Epidermal melanocyte (primary cell): ENCODE results near the gene LRCH1.

Experiments used
- DNase-seq: peaks from one replicate; pipeline ENCODE4 v3.0.0; 2011; ENCODE audit warnings: low spot score; ENCODE audit not compliant: insufficient read length

LRCH1 gene

DNA sequence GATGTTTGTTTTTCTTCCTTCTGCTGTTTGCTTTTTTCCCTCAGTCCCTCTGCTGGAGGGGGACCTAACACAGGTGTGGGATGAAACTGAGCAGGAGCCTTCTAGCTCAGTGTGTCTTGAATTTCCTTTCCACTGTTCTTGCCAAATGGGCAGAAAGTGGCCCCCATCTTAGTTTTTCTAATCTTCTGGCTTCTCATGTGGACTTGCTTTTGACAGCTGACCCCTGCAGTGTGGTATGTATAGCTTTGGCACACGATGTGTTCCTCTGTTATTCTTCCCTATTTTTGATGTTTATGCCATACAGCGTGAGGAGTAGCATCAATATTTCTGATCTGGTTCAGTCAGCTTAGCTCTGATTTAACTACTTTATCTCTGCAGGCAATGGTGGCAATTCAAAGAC, 8.3 kb downstream of the LRCH1 start:
- DNase-seq, result no peak

DNA sequence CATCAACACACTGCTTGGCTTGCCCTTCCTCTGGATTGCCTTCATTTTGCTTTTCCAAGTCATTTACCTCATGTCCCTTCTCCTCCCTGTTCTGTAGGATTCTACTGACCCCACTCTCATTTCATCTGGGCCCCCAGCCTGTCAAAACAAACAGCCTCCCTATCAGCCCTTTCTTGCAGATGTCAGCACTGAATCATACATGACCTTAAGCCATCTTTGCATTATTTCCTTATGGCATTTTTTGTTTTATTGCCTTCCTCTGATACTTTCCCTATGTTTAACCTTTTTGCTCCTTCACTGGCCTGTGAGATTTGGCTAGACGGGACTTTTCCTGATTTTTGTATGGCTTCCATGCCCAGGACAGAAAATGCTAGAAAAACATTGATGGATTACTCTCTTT, 8.7 kb downstream of the LRCH1 start:
- DNase-seq, result no peak

DNA sequence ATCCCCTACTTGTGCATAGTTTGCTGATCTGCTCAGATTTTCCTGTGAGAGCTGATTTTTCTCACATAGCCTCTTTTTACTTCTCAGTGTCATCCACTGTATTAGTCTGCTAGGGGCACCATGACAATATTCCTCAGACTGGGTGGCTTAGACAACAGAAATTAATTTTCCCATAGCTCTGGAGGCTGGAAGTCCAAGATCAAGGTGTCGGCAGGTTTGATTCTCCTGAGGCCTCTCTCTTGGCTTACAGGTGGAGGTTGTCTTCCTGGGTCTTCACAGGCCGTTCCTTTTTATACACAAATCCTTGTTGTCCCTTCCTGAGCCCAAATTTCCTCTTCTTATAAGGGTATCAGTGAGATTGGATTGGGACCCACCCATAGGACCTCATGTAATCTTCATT, 9.2 kb downstream of the LRCH1 start:
- no peak for DNase-seq

DNA sequence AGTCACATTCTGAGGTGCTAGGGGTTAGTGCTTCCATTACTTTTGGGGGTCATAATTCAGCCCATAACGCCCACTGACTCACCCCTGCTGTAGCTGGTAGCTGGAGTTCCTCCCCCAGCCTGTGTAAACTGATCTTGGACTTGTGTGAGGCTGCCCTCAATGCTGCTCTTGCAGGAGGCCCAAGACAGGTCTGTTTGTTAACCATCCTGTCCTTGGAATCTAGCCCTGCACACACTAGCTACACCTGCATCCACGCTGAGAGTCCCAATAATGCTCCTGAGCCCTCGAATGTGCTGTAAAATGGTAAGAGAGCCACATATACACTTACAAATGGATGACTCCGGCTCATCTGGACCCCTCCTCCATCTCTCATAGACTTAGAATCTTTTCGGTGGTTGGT, 9.6 kb downstream of the LRCH1 start:
- DNase-seq, result no peak

DNA sequence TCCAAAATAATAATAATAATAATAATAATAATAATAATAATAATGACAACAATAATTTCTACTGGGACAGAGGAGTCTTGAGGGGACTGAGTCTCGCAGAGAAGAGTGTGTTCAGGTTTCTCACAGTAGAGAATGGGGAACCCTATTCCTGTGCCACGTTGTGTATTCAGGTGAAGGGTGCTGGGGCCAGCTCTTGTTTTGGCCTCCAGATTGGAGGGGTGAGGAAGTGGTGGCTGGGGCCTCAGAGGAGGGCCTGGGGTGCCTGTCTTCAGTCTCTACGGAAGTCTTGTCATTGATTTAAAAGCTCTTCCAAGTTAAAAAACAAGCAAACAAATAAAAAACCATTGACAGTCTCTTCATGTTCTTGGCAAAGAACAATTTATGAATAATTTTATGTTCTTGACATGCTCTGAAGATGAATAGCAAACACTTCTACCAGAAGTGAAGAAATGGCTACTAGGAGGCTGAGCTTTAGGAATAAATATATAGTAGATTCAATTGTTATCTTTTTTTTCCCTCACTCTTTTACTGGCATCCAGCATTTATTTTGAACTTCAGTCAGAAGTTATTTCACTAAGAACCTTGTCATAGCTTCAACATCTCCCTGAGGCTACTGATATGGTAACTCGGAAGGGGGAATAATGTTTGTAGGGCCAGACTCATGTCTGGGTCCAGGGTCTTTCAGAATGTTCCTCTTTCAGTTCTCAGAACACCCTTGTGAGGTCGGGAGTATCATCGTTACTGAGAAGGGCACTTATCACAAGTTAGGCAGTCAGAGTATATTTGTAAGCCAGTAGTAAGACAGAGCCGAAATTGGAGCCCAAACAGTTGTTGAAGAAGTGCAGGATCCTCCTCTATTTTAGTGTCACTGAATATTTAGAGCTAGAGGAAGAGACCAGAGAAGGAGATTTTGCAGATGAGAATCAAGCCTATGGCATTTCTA, 13.1 kb downstream of the LRCH1 start:
- DNase-seq, result no peak

DNA sequence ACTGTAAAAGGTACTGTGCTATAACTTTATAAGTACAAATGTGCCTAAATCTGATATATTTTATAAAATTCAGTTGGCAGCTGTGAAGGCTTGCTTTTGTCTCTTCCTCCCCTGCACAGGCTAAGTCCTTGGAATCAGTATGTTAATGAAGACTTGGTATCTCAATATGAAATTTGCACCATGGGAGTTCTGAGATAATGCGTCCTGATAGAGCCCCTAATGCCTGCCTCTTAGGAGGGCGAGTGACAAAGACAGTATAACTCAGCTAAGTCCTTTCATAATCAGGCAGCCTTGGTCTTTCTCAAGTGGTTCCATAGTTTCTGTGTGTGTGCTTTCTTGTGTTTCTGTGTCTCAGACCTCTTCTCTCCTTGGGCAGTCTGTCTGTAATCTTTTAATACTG, 14.7 kb downstream of the LRCH1 start:
- DNase-seq, result no peak

DNA sequence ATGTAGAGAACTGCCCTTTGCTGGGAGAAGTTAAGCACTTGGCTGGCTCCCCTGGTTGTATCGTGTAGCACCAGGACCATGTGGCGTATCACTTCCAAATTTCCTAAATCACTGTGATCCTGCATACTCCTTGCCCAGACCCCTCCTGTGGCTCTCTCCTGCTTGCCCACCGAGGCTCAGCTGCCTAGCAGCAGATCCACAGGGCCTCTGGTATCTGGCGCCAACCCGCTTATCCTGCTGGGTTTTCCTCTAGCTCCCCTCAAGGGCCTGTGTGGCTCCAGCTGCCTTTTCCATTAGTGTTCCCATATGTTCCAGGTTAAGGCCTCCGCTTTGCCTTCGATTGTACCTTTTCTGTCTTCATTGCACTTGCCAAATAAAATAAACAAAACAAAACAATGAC, 16.5 kb downstream of the LRCH1 start:
- no peak for DNase-seq

DNA sequence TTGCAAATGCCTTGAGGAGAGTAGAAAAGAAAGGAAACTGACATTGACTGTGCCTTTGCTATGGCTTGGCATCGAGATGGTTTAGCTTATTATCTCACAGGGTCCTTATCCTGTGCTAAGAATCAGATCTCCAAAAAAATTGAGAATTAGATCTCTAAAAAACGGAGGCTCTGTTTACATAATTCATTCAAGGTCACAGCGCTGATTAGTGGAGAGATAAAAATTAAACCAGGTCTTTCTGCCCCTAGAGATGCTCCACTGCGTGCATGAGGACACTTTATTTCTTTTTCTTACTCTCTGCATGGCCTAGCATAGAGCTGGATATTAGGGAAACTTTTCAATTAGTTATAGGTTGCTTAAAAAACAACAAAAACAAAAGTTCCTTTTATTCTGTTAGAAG, 17.3 kb downstream of the LRCH1 start:
- no peak for DNase-seq

DNA sequence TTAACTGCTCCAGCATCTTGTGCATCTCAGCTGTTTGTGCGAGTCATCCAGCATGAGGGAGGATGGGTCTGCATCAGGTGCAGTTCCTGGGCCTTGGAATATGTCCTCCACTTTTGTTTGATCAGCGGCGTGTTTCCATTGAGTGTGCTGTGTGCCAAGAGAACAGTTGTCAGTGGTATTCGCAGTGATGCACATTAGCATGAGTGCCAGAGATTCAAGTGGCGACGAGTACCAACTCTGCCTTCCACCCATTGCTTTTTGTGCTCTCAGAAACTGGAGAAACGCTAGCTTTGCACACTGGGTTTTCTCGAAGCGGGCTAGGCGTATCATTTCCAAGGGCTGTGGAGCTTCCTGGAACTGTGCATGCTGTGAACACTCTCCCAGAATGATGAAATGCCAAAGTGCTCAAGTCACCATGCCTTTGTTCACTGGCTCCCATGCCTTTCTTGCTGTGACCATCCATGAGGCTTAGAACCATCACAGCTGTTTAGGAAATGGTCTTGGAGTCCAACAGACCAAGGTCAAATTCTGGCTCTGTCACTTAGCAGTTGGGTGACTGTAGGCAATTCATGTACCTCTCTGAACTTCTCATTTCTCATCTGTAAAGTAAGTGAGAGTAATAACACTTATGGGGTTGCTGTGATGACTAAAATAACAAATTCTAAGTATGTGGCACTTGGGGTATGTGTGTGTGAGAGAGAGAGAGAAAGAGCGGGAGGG, 18.4 kb downstream of the LRCH1 start:
- no peak for DNase-seq

DNA sequence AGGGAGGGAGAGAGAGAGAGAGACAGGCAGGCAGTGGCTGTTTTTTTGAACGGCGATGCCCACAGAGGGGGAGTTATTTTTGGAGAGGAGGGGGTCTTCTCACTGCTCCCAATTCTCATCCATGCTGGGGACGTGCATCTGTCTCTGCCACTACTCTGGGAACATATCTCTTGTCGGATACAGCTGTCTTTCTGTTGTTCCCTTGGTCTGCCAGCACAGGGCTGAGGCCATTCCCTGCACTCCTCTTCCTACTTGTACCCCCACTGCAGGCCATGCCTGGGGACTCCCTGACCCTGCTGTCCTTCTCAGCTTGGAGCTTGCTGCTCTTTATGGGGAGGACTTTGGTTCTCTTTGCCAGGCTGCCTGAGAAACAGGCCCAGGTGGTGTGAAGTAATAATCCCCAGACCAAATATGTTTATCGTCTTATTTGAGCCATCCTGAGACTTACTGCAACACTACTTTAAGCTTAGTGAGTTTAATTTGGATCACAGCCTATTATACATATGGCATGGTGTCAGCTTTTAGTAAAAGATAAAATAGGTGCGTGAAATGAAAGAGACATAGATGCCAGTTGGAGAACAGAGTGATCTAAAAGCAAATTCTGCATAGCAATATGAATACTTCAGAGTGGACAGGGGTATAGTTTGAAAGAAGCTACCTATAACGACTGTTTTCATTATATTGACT, 19.1 kb downstream of the LRCH1 start:
- no peak for DNase-seq

DNA sequence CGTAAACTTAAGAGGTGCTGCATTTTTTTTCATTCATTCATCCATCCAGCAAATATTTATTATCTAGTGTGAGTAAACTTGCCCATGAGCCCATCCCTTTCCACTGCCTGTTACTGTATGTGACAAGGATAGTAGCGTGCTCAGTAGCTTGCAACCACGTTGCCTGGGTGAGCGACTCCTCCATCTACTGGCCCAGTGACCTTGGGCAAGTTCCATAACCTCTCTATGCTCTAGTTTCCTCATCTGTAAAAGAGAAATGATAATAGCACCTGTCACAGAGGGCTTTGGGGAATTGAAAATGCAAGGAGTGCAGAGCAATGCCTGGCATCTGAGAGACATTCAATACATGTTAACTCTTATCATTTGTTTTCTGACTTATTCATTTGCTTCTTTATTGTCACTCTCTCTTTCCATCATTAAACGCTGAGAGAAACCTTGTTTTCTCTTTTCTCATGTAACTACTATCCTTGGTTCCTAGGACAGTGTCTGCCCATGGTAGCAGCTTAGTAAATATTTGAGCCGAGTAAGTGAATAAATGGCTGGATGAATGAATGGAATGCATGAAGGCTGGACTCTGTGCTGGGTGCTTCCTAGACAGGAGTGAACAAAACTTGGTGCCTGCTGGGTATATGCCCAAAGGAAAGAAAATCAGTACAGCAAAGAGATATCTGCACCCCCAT, 19.9 kb downstream of the LRCH1 start:
- no peak for DNase-seq

DNA sequence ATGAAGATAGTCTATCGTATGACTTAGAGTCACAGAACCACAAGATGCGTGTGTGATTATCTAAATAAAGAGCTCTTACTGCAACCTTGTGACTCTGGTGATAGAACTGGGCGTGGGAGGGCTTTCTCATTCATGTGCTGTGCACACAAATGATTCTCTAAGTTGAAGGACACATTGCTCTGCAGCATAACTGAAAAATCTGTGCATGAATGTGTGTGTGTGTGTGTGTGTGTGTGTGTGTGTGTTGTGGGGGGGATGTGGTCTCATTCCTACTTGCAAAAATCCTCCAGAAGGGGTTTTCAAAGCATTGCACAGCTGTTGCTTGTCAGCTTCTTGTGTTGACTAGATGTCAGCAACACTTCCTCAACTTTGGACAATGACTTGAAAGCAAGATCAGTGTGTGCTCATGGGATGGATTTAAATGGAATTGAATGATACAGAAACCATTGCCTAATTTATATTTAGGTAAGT, 22.4 kb downstream of the LRCH1 start:
- DNase-seq, result no peak

DNA sequence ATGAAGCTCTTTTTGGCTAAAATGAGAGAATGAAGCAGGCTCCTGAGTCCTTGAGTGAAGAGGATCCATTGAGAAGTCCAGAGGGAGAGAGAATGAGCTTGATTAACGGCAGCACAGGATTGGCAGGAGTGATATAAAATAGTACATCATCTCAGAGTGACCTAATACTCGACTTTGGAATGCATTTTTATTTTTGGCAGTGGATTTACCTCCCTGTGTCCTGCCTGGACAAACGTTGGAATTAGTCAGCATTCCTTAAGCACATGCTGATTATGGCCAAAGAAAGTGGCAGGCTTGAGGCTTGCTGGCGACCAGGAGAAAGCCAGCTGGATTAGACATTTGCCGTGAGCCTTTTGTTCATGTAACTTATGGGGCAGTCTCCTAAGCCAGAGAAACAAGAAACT, 22.9 kb downstream of the LRCH1 start:
- no peak for DNase-seq

DNA sequence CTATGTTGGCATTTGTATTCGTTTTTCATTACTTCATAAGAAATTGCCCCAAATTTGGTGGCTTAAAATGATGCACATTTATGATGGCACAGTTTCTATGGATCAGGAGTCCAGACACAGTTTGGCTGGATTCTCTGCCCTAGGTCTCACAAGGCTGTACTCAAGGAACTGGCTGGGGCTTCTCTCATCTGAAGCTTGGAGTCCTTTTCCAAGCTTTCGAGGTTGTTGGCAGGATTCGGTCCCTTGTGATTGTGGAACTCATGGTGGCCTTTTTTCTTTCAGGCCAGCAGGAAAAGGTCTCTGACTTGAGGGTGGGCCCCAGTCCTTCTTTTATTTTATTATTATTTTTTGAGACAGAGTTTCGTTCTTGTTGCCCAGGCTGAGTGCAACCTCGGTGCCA, 23.8 kb downstream of the LRCH1 start:
- no peak for DNase-seq

DNA sequence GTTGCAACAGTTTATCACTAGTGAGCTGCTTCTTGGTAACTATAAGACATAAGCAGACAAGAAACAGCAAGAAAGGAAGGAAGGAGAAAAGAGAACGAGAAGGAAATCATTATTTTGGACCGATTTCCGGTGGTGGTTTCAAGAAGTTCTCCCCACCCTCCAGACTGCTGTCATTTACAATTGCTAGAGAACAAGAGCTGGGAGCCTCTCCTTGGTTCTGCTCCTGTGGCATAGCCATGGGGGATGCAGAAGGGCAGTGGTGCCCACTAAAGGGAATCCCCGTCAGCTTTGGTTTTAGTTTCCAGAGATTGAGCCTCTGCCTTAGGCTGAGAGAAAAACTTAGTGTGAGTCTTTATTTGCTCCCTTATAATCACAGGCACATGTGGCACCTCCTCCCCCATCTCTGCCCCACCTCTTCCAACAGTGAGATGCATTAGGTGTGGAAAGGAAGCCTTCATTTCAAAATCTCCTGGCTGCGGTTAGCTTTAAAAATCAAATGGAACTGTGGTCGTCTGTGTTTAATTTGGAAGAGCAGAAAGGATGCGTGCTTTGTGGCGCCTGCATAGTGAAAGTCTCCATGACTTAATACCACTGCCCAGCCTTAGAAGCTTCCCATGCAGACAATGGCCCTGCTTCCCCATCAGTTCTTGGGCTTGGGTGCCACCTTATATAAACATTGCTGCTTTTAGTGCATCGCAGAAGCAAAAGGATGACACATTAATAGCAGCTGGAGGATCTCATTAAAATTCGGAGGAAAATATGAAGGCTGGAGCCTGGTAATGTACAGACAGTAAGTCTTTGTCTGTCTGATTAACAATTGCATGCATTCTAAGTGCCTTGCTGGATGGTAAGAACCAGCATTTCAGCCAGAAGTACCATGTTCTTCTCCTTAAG, 25.0 kb downstream of the LRCH1 start:
- DNase-seq, result peak; percentile 50

DNA sequence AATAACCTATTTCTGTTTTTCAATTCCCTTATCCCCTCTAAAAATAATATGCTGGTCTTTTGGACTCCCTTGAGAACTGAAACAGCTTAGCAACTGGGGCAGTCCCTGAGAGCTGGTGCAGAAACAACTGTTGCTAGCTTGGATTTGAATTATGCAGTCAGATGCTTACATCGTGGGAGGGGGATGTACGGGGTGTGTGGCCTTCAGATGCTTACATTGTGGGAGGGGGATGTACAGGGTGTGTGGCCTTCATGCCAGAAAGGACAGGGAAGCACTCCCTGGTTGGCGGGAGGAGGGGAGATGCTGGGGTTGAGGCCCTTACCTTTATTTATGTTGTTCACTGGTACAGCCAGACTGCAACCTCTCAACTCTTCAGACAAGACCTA, 25.6 kb downstream of the LRCH1 start:
- no peak for DNase-seq

DNA sequence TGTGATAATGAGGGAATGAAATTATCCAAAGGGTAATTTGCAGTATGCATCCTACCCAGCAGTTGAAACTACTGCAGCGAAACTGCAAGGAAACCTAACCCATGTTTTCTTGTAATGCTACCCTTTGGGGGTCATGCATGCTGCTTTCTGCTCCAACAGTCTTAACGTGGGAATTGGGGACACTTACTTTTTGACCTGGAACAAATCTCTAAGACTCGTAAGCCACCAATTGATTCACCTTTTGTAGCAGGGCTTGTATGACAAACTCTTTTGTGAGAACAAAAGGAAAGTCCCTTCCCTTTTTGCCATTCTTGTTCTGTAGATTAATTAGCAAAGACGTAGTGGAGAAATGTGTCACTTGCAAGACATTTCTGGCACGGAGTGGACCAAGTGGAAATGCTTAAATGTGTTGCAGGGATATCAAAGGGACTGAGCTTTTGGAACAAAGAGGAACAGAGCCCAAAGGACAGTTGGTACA, 27.4 kb downstream of the LRCH1 start:
- no peak for DNase-seq

DNA sequence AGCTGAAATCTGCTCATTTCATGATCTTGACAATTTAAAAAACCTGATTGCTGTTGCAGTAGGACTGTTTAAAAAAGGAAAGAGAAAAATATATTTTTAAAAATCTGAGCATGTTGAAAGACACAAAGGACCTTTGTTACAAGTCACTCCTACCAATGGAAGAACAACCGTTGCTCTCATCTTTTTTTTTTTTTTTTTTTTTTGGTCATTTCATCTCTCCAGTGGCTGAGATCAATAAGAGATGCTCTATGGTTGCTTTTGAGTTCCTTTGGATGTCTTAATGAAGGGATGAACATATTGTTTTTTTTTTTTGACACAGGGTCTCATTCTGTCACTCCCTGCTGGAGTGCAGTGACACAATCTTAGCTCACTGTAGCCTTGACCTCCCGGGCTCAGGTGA, 29.2 kb downstream of the LRCH1 start:
- no peak for DNase-seq

DNA sequence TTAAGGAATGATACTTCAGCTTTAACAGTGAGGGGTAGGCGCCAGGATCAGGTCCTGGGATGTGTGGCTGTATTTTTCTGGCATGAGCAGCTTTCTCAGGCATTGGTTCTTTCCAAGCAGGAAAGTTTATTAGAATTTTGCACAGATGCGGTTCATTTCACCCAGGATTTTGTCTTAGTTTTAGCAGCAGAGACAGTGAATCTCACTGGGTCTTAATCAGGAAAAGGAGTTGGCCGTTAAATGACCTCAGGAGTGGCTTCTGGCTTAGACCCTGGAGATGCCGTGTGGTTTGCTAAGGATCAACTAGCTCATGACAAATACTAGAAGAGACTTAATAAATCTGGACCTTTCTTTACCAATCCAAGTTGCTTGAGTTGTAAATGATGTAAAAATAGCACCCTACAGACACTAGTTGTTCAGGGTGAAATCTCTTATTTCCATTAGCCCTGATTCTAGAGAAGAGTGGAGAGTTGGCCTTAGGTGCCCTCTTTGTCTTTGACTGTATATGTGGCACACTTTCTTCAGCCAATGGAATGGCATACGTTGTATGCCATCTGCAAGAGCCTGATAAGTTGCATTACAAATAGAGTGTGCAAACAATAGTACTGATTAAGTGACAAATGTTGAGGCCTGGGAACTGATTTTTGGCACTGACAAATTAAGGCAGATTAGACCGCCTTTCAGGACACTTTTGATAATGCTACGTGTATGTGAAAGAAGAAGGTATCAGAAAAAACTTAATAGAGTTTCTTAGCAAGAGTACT, 34.0 kb downstream of the LRCH1 start:
- DNase-seq, result no peak
